Activated CD4-positive, alpha-beta T cell treated with anti-CD3 and anti-CD28 coated beads, Interleukin-2, amount 50 U/mL, for 48 hours (primary cell): ENCODE results near the gene KLHL24.
"Not testable (repeated sequence)": the region's sequence is repeated elsewhere in the genome, so short reads cannot be mapped to it uniquely, and the experiment has no call there.

Experiments
- DNase-seq, 2 experiments: peaks; one replicate each; pipeline ENCODE4 v3.0.0-alpha.2; 2020

The KLHL24 gene

DNA sequence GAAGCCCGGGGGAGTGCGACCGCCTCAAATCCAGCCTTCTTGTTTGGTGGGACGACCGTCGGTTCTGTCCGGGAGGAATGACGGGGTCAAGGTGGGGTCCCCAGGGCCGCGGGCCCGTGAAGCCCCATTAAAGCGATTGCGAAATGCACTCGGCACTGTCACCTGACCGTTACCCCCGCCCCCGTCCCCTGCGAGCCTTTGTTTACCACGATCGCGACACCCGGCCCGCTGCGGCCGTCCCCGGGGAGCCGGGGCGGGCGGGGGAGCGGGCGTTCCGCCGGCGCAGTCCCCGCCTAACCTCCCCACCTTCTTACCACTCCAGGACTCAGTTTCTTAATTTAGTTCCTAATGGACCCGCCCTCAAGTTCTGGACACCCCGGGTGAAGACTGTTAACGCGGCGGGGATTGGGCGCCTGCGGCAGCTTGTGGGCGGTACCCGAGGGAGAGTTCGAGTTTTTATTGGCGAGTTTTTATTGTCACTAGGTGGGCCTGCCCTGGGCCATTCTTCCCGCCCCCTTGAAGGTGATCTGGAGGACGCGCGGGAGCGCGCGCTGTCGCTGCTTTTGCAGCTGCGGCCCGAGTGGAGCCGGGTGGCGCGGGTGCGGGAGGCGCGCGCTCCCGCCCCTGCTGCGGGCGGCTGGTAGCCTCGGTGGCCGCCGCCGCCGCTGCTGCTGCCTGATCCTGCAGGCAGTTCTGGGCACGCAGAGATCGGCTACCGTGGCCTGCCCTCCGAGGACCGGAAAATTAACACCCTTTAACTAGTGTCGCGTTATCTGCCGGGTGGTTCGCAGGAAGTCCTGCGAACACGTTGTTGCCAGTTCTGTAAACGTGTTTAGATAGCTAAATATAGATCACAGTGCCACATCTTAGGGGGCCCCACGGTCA is 1.0 kb downstream of the KLHL24 start:
- peak; percentile 92 to 95 for DNase-seq

DNA sequence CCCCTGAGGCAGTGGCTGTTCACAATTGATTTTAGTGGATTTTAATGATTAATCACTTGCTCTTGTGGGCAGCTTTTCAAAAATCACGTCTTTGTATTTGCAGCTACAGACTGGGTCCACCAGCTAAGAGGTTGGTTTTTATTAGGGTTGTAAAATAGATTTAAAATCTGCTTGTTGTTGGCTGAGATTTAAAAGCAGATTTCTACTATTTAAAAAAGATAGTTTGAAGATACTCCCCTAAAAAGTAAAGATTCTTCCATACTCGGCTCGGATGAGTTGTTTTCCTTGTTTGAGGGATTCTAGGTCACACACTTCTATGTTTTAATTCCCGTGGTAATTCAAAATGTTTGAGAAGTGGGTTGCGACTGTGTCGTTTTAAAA is 1.7 kb downstream of the KLHL24 start:
- no peak for DNase-seq

DNA sequence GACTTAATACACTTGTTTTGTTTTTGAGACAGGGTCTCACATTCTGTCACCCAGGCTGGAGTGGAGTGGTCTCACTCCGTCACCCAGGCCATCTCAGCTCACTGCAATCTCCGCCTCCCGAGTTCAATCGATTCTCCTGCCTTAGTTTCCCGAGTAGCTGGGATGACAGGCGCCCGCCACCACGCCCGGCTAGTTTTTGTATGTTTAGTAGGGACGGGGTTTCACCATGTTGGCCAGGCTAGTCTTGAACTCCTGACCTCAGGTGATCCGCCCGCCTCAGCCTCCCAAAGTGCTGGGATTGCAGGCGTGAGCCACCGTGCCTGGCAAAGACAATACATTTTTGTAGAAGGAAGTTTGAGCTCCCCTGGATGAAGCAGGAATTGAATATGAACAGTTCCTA is 2.2 kb downstream of the KLHL24 start:
- not testable (repeated sequence) for DNase-seq

DNA sequence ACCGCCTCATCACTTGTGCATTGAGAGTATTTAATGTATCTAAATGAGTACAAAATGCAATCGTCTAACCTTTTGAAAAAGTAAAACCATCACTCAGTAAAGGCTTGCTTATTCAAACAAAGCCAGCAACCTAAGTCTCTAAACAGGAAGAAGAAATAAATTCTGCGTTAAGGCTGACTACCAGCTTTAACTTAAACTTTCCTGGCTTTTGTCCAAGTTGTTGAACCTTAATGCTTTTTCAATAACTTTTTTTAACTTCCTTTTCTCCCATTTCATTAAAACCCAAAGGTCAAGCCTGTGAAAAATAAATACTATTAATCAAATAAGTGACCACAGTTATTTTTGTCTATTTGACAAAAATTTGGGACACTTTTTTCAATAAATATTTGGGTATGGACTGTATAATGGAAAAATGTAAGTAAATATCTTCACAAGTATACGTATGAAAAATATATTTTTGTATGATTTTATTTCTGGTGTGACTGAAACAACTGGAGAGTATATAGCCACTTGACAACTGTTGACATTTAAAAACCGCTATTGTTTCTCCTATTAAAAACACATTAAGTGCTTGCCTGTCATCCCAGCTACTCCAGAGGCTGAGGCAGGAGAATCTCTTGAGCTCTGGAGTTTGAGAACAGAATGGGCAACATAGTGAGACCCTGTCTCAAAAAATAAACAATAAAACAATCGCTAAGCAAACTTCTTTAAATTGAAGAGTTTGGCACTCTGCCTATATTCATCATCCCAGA is 2.9 kb downstream of the KLHL24 start:
- no peak for DNase-seq

DNA sequence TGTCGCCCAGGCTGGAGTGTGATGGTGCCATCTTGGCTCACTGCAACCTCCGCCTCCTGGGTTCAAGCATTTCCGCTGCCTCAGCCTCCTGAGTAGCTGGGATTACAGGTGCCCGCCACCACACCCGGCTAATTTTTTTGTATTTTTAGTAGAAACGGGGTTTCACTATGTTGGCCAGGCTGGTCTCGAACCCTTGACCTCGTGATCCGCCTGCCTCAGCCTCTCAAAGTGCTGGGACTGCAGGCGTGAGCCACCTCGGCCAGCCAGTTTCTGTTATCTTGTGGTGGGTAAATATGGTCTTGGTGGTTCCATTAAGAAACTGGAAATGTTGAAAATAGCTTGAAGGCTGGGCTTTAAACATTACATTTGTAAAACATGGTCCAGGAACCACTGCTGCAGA is 5.2 kb downstream of the KLHL24 start:
- DNase-seq, result not testable (repeated sequence)

DNA sequence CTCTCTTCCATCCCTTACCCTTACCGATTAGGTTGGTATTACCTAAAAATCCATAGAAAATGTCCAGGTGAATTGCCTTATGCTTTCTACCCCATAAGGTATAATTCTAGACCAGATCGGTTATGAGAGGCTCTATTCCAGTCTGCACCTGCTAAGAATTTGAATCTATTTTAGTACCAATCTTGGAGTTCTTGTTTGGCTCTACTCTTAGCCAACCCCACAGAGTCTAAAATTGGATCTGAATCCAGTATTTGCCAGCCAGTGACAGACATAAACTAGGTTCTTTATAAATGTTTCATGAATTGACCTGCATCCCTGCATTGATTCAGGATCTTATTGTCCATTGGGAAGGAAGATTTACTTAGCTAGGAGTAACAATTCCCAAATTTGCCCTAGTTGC is 6.5 kb downstream of the KLHL24 start:
- no peak for DNase-seq

DNA sequence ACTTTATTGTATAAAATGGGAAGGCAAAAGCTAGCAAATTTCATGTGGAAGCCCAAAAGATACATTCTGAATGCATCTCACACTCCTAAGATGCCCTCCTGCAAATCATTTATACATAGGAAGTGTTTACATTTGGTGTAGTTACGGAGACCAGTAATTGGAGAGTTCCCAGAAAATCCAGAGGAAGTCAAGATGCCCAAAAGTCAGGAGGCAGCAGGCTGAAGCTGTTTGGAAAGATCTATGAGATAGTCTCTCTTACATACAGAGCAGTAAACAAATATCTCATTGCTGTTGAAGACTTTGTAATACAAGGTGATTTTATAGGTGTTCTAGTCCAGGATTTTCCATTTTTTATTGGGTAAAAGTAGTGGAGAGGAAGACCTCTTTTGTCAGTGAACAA is 8.8 kb downstream of the KLHL24 start:
- DNase-seq, result no peak

DNA sequence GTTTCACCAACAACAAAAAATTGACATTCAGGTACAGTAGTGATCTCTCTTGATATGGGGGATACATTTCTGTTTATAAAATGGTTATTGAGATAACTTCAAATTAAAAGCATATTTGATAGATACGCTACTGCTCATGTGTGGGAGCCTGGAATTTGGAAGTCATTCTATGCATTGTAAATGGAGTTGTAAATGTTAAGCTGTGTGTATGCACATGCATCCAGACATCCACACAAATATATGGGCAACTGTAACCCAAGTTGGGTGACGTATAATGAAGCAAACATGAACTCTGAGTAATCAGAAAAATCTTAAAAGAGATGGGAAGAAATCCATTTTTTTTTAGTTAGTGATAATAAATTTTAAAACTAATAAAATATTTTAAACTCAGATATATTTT is 9.8 kb downstream of the KLHL24 start:
- no peak for DNase-seq

DNA sequence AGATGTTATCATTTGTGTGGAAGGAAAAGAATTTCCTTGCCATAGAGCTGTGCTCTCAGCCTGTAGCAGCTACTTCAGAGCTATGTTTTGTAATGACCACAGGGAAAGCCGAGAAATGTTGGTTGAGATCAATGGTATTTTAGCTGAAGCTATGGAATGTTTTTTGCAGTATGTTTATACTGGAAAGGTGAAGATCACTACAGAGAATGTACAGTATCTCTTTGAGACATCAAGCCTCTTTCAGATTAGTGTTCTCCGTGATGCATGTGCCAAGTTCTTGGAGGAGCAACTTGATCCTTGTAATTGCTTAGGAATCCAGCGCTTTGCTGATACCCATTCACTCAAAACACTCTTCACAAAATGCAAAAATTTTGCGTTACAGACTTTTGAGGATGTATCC is 15.1 kb downstream of the KLHL24 start:
- no peak for DNase-seq

DNA sequence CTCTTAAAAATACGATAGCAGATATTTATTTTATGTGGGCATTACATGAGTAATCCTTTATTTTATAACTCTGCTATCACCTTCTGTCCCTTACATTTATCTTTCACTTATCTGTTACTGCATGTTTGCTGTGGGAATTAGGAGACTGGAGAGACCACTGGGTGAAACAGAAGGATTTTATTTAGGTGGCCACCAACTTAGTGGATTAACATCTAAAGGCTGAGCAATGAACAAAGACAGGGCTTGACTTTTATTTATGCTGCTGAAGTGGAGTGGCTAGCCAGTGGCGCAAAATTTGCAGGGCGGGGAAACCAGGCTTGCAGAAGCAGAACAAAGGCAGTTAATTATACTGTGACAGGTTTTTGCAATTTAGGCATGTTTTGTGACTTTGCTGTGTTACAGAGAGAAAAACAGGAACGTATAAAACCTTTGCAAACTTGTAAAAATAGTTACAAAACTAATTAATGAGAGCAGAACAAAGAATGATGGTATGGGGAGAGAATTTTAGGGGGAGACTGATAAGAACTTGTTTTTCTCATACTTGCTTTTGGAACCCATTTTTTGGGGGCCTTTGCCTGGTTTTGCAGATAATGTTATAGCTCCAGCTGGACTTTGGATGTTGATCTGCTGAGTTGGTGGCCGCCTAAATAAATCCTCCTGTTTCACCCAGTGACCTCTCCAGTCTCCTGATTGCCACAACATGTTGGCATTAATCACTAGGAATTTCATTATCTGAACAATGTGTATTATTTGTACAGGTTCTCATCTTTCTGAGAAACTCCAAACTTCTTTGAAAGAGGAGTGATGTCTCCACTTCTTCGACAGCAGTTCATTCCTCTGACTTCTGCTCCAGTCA is 18.0 kb downstream of the KLHL24 start:
- DNase-seq, result no peak

DNA sequence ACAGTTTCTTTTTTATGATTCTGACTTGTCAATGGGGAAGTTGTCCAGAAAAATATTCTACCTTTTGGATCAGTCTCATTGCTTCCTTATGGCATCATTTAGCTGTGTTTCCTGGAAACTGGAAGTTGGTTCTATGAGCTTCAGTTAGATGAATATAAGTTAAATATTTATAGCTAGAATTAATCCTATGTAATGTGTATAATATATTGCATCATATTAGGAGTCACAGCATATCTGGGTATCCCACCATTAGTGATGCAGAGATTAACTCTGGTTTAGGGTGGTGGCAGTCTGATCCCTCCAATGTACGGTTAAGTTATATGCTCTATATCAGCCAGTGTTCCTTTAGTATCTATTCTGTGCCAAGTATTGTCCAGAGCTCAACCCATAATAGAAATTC is 19.3 kb downstream of the KLHL24 start:
- no peak for DNase-seq

DNA sequence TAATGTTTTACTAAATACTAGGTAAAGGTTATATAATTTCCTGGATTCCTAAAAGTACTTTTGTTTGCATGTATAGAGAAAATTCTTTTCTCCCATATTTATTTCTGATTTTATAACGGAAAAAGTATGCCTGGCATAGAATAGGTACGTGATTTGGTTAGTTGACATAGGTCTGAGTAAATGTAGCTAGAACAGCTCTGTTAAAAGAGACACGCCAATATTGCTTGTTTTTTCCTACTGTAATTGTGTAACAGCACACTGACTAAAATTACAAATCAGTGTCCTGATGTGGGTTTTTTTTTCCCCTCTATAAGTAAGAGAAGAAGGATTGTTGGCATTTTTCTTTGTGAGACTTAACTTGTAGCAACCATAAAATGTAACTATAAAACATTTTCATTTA is 26.7 kb downstream of the KLHL24 start:
- DNase-seq, result no peak

DNA sequence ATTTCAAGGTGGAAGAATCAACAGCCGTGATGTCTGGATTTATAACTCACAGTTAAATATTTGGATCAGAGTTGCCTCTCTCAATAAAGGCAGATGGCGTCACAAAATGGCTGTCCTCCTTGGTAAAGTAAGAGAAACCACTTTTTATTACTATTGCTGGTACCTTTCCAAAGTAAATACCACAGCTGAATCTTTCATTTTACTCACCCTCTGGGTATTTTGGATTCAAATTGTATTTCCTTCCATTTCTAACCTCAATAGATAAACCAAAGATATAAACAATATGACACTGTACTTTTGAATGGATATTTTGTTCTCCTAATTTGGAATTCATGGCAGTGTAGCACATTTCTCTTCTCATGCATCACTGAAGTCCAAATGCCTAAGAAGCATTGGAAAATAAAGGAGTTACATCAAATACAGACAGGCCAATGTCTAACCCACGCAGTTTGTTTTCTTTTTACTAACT is 29.5 kb downstream of the KLHL24 start:
- DNase-seq, result no peak

DNA sequence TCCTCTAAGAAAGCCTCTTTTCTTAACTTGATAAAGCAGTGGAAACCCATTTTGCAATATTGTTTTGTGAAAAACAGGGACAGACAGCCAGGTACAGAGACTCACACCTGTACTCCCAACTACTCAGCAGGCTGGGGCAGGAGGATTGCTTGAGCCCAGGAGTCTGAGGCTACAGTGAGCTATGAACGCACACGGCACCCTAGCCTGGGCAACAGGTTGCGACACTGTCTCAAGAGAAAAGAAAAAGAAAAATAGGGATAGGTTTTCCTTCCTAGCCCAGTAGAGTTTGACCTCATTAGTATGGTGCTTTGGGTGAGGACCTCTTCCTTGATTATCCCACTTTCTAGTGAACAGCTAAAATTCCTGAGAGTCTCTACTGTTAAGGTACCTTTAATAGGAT is 44.6 kb downstream of the KLHL24 start:
- DNase-seq, result no peak

DNA sequence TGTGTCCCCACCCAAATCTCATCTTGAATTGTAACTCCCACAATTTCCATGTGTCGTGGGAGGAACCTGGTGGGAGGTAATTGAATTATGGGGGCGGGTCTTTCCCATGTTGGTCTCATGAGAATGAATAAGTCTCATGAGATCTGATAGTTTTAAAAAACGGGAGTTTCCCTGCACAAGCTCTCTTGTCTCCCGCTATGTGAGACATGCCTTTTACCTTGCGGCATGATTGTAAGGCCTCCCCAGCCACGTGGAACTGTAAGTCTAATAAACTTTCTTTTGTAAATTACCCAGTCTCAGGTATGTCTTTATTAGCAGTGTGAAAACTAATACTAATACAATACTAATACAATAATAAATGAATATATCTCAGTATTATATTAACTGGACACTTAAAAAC is 52.3 kb downstream of the KLHL24 start:
- no peak for DNase-seq

DNA sequence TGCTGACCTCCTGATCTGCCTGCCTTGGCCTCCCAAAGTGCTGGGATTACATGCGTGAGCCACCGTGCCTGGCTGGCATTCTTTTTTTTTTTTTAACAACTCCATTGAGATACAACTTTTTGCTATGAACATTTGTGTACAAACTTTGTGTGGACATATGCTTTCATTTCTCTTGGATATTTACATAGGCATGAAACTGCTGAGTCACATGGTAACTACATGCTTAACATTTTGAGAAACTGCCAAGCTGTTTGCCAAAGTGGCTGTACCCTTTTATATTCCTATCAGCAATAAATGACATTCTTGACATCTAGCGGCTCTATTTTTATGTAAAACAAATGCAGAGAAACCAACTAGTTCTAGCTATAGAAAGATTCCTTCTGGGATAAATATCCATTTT is 53.5 kb downstream of the KLHL24 start:
- no peak for DNase-seq

DNA sequence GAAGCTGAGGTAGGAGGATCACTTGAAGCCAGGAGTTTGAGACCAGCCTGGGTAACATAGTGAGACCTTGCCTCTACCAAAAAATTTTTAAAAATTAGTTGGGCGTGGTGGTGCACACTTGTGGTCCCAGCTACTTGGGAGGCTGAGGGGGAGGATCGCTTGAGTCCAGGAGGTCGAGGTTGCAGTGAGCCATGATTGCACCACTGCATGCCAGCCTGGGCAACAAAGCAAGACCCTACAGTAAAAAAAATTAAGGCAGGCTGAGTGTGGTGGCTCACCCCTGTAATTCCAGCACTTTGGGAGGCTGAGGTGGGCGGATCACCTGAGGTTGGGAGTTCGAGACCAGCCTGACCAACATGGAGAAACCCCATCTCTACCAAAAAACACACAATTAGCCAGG is 54.2 kb downstream of the KLHL24 start:
- not testable (repeated sequence) for DNase-seq

DNA sequence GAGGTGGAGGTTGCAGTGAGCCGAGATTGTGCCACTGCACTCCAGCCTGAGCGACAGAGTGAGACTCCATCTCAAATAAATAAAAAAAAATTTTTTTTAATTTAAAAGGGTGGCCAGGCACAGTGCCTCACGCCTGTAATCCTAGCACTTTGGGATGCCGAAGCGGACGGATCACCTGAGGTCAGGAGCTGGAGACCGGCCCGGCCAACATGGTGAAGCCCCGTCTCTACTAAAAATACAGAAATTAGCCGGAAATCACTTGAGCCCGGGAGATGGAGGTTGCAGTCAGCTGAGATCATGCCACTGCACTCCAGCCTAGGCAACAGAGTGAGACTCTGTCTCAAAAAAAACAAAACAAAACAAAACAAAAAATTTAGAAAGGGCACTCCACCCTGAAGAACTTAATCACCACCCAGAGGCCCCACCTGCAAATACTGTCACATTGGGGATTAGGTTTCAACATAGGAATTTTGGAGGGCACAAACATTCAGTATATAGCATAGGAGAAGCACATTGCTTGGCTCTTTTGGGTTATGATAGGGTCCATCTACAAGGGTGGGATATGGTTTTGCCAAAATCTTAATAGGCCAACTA is 55.1 kb downstream of the KLHL24 start:
- DNase-seq, result no peak

DNA sequence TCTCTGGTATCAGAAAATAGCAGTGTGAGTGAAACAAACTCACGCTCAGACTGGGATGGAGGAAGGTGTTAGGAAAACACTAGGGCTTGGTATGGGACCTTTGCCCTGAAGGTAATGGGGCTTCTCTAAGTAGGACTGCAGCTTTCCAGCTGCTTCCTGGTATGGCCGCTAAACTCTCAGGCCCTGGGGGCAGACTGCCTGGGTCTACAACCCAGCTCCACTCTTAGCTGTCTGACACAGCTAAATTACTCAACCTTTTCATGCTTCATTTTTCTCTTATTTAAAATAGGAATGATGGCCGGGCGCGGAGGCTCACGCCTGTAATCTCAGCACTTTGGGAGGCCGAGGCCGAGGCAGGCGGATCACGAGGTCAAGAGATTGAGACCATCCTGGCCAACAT is 57.0 kb downstream of the KLHL24 start:
- DNase-seq, result no peak

DNA sequence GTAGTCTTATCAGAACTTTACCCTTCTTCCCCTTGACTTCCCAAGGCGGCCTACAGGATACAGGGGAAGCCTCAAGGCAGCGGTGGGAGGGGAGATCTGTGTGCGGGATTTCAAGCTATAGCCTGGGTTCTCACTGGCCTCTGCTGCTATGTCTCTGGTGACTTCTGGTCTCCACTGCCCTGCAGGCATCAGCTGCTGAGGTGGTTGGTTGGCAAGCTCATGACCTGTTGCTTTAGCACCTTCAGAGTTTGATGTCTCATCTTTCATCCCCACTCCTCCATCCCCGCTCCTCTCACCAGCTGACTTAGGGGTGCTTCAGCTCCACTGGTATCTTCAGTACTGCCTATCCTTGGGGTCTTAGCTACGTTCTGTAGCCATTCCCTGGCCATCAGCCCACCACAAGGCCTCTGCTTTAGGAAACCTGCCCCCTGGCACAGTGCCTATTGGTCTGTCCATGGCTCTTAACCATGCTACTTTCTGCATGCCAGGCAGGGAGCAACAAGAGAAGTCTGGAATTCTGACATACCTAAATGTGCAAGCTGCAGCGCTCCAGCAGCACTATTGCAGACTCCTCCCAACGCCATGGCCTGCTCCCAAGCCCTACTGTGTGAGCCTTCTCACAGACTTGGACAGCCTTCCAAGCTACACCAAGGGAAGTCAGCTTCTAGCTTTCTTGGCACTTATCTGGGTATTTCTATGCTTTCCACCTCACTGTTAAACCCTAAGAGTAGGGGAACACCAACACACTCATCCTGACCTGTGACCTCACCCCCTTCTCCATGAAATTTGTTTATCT is 60.3 kb downstream of the KLHL24 start:
- DNase-seq, result no peak

DNA sequence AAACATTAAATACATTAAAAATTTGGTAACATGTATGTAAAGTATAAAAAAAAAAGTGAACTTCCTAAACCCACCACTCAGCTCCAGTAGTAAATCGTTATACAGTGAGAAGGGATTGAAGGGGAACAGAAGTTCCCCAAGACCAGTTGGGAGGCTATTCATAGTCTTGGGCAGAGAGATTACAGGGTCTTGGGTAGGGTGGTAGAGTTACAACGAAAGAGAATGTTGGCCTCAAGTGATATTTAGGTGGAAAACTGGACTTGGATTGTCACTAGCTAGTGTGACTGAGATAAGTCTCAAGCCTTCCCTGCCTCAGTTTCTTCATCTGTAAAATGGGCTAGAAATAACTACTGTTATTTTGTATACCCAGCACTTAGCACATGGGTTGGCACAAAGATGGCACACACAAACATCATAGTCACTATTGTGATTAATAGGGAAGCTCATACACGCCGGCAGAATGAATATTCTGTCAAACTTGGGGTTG is 61.7 kb downstream of the KLHL24 start:
- no peak for DNase-seq
